GM19438 (cell line): Measurements from ENCODE around the gene KIF26B.

ENCODE experiments used
- ATAC-seq: cut with Tn5 transposase; IDR thresholded peaks from one replicate; pipeline ENCODE4 v1.9.1; 2021; ENCODE audit warnings: low read depth; ENCODE audit not compliant: unreplicated experiment

The KIF26B gene

DNA sequence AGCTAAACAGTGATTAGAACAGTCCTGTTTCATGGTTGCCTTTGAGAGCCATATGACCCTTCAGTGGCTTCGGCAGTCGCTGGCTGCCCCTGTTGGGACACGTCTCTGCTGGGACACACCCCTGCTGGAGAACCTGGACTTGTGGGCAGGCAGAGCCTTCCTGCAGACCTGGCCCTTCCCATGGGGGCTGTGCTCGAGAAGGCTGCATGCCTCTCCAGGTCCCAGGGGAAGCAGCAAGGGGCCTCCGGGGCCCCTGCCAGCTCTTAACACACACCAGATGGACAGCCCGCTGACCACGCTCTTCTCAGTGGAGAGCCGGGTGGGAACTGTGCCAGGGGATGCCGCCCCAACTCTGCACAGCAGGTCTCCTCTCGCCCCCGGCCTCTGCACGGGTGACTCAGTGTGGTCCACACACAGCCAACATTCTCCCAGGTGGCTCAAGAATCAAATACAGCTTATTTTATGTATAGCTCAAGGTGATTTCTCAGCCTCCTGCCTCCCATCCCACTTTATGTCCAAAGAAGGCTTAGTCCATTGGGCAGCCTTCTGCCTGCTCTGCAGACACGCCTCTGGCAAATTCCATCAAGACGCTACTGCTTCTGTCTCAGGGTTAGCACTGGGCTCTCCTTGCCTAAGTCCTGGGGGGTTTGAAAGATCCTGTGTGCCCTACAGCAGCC is 450.8 kb downstream of the KIF26B start:
- no peak for ATAC-seq

DNA sequence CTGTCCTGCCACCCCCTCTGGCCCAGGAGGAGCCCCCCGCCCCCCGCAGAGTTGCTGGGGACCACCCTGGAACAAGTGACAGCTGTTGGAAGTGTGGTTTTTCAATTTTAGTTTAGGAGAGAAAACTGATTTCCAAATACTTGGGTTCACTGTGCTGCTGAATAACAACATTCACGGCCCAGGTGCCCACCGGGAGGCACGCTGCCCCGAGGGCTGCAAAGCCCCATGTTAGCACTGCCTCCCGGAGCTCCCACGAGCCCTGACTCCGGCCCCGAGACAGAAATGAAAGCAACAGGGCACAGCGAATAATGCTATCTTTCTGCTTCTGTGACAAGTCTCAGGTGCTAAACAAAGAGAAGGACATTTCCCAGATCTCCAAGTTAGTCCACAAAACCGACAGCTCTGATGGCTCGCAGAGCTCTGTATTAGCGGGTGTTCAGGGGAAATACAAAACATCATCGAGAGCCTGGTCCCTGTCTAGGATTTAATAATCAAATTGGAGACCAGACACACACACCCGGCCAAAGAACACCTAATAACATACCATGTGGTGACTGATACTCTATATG is 451.5 kb downstream of the KIF26B start:
- no peak for ATAC-seq

DNA sequence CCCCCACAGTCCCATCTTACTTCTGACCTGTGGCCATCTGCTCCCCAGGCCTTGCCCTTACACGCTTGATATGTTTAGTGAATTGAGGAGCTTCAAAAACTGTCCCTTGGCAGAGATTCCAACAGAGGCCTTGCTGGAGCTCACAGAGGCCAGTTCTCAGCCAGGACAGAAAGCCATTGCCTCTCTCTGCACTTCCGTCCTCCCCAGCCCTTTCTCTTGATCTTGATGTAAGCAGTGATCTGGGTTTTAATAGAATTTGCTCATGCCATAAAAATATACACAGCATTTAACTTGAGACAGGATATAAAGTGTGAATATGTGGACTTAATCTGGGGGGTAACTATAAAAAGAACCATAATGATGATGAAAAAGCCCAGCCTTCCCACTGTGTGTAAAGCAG is 453.5 kb downstream of the KIF26B start:
- no peak for ATAC-seq

DNA sequence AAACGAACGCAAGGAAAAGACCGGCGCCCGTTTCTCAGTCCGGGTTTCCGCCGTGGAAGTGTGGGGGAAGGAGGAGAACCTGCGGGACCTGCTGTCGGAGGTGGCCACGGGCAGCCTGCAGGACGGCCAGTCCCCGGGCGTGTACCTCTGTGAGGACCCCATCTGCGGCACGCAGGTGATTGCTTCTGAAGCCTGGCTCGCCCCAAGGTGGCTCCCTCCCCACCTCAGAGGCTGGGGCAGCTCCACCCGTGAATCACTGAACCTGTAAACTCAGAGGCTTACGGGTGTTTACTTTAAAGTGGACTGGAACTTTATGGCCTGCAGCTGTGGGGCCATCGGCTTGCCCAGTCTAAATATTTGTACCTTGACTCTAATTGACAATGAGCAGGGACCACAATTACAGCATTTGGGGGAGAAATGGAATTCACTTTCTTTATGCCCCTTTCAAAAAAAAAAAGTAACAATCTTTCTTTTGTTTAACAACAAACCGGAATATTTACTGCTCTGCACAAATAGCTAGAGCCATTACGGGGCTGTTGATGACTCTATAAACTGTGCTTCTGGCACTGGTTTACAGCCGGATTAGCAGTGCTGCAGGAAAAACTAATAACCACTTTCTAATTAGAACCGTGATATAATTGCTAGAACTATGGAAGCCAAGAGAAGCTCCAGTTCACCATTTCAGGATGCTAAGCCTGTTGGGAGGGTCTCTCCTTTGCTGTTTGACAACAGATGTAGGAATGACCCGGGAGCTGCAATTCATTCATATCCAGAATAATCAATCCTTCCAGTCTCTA is 454.8 kb downstream of the KIF26B start:
- no peak for ATAC-seq

DNA sequence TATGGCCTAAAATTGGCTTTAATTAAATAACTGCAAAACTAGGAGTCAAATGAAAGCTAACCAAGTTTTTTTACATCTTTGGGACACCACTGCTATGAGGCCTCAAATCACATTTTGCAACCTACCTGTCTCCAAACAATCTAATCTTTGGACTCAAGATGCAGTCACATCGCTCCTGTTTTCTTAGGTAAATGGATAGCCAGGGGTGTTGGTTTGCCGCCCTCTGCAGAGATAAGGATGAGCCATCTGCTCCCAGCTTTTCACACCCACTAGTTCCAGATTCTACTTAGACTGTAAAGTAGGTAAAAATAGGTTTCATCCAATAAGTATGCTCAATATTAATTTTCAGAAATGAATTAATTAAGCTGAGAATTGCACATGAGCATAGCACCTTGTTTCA is 456.5 kb downstream of the KIF26B start:
- ATAC-seq: no peak

DNA sequence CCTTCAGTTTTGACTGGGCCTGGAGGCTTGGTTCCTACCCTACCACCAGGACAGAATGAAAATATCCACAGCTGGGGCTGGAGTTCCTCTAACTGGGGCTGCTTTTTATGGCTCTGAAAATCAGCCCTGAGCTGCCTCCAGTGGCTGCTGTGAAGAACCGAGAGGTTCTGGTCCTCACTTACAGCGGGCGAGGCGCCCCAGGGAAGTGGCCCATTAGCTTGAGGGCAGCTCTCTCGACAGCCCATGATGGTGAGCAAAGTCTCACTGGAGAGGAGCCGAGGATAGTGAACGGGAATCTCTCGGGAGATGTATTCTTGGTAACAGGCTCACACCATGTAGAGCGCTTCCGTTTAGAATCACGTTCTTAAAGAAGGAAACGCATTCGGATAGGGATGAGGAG is 459.7 kb downstream of the KIF26B start:
- no peak for ATAC-seq

DNA sequence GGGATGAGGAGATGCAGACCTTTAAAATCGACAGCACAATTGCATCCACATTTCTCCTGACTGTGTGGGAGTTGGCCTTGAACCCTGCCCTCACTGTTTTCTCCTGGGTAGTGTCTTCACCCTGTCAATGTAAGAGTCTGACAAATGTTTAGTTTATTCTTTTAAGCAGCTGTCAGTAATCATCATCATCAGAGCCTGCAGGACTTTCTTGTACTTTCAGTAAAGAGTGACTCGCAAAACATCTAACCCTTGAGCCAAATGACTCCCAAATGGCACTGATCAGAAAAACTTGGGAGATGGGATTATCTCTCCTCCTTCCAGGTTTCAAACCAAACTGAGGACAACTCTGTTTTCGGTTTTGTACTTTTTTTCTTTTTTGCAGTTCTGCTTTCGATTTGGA is 460.2 kb downstream of the KIF26B start:
- ATAC-seq: no peak

DNA sequence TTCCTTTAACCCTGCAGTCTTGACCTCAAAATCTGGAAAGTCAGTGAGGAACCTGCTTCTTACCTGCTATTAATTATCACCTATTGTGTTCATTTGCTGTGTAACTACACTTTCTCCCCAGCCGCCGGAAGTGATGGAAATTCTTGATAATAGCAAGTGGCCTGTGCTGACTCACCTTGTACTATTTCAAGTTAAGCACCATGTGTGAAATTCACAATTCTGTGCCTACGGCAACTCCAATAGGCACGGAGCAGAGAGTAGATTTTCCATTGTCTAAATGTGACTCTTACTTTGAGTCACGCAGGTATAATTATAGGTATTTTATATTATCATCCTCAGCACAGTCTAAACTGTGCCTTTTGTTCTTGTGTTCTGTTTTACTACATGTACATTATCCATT is 466.8 kb downstream of the KIF26B start:
- ATAC-seq: no peak

DNA sequence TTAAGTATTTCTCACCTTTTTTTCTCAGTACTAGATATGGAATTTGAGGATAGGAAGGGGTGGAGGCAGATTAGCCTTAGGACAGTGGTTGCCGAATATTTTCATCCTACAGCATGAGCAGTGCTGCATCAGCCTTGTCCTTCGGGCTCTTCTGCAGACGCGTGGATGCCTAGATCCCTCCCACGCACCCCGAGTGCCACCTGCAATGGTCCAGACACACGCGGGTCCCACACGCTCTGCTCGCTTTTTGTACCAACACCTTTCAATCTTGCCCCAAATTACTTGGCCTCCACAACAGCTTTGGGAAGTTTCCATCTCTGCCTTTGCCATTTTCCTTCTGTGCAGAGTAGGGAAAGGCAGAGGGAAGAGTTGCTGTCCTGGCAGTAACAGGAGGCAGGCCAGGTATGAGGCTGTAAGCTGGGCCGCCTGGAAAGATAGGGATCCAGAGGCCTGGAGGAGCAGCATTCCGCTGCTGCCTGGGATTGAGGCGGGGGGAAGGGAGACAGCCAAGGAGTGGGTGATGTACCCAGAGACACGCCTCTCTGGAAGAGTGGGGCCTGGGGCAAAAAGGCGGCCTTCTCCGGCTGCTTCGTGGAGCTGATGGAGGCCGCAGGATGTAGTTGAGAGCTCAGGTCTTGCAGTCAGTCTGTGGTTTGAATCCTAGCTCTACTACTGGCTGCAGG is 467.7 kb downstream of the KIF26B start:
- ATAC-seq: no peak

DNA sequence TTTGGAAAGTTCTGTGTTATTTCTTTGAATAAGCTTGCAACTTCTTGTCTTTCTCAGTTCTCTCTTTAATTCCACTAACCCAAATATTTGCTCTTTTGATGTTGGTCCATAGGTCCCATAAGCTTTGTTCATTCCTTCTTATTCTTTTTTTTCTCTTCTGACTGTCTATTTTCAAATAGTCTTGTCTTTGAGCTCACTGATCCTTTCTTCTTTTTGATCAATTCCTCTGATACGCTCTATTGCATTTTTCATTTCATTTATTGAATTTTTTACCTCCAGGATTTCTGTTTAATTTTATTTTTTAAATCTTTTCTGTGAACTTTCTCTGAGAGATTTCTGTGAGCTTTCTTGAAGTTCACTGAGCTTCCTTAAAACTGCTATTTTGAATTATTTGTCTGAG is 486.6 kb downstream of the KIF26B start:
- ATAC-seq: no peak

DNA sequence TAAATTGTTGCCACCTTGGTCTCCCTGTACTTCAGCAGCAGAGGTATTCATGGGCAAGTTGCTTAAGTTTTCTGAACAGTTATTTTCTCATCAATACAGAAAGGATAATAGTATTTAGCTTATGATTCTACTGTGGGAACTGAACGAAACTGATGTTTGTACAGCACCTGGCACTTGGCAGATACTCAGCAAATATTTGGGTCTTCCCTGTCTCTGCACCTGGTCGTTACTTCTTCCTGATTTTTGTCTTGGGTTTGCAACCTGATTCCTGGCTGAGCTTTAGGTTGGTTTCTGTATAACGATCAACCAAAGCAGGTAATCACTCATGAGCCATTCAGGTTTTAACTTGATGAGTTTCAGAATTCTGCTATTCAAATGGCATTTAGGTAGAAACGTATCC is 490.6 kb downstream of the KIF26B start:
- ATAC-seq: no peak

DNA sequence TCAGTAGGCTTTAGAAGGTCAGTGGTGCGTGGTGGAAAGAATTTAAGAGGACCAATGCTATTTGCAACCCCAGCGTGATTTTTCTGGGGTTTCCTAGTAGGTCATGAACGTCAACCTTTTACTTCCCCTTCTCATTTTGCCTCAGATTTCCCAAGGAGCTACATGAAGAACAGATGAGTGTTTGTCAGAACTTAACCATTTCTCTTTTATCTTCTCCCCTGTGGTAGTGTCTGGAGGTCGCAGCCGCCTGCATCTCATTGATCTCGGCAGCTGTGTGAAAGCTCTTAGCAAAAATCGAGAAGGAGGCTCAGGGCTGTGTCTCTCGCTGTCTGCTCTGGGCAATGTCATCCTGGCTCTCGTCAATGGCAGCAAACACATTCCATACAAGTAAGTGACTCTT is 491.1 kb downstream of the KIF26B start:
- ATAC-seq: no peak

DNA sequence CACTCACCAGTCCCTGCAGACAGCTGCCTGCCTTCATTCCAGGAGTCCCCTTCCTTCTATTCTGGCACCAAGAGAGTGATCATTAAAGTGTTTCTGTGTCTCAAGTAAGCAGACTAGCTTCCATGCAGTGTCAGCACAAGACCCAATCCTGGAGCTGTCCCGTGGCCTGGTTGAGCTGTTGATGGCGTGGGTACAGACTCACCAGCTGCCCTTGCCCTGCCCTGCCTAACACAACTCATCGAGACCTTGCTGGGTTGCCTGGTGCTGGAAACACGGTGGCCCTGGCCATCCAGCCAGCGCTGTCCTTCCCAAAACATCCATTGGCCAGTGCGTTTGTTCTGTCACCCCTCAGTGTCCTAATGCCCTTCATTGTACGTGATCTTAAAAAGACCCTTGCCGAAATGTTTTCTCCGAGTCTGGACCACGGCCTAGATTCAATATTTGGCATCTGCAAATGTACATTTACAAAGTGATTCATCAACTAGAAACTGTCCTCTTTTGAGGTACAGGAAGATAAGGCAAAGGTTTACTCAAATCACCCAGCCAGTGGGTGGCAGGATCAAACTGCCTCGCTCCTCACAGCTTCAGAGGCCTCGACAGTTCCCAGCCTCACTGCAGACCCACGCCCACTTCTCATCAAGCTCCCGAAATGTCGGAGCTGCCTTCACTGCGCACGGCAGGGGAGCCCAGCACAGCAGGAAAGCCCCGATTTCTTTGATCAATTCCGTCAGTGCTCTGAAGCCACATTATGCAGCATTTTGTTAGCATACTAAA is 494.2 kb downstream of the KIF26B start:
- ATAC-seq: no peak

DNA sequence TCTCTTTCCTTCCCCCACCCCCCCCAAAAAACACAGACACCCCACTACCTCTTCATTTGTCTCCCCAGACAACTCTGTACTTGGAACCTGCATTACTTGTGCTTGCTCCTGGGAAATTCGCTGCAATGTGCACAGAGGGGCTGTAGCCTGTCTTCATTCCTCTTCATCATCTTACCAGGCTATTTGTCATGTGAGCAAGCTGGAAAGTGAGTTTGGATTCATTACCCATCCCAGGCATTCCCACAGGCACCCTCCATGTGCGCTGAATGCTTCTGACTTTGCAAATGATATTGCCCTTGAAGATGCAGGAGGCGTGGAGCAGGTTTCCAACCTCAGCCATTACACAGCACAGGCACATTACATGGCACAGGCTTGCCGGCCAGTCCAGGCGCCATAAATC is 494.9 kb downstream of the KIF26B start:
- no peak for ATAC-seq

DNA sequence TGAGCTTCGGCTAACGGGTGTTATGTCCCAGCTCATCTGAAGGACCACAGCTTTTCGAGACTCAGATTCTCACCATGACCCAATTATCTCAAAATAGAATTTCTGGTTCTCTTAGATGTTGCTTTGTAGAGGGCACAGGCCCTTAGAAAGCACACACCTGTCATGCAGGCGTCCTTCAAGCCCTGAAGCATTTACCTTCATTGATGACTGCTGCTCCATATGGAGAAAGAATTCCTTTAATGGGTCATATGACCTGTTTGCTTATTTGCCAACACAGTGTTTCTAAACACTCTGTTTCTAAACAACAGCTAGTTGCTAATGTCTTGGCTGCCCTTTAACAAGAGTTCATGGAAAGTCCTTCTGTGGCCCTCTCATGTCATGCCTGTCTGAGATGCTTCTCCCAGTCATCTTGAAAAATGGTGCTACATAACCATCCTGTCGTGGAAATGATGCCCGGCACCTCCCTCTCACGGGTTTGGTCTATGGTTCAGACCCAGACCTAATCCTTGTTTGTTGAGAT is 495.7 kb downstream of the KIF26B start:
- no peak for ATAC-seq

DNA sequence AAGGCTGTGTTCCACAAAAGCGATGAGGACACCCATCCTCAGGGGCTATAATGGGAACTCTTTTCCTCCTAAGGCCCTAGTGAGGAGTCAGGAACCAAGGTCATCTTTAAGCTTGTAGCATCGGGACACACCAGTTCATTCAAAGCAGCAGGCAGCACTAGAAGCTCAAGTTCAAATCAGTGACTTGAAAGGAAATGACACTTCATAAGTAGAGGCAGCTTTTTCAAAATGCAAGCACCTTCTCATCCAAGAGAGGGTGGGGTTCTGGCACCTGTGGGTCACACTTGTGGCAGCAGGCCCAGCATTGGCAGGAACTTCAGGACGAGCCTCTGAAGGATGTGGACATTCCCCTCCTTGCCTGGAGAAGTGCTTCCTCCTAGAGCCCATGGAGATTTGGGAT is 496.3 kb downstream of the KIF26B start:
- no peak for ATAC-seq

DNA sequence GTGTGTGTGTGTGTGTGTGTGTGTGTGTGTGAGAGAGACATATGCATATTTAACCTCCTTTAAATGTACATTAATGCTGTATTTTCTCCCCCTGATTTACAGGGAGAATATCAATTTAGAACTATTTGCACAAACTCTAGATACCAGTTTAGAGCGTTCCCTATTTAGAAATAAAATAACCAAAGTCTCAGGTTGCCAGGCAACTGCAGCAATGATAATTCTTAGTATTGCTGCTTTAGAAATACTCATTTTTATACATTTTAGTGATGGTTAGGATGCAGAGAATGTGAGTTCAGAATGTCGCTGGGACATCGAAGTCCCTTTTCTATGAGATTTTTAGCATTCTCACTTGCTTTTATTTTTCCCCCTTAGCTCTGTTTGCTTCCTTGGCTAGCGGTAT is 497.3 kb downstream of the KIF26B start:
- no peak for ATAC-seq

DNA sequence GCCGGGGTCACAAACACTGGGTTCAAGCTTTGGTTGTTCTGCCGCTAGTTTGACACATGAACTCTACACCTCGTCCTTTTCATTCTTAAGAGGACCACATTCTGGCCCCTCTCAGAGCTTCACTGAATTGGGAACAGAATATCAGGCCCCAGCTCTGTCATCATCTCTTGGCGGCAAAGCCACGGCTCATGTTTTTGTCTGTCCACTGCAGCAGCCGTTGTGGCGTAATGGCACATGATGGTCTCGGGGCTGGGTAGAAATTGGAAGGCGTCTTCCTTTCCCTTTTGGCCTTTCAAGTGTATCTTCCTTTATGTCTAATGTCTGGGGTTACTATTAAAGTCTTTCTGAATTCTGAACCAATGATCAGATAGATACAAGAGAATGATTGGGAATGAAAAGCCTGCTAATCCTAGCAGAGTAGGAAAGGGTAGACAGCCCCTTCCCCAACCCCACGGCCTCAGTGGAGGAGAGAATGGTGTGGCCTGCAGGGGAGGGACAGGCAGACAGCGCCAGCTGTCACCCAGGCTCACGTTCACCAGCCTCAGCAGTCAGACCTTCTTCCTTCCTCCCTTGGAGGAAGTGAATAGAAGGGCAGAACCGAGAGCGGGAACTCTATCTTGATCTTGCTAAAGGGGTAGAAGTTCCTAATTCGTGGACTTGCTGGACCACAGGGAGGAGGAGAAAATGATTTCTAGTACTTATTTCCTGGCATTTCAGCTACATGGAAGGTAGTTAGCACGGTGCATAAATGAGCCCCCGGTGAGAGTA is 498.1 kb downstream of the KIF26B start:
- ATAC-seq: no peak

DNA sequence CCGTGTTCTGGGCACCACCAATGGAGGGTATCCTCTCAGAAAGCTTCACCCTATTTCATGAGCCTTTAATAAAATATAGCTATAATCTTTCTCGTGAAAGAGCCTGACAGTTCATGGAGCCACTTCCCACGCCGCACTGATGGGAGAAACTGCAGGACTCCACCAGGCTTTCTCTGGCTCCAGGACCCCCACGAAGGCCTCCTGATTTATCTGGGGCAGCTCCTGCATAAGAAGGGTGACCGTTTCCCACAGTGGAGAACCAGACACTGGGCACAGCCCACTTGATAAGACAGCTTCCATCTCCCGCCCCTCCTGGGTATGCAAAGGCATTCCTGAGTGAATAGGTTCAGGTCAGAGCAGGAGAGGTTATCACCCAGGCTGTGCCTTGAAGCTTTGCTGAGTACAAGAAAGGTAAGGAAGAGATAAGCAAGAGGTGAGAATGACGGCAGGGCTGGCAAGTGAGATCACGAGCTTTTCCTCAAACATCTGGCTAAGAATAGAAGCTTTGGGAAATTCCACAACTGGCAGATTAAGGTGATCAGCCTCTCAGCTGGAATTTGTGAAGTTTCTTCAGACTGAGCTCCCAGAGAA is 499.8 kb downstream of the KIF26B start:
- no peak for ATAC-seq
